Activated CD8-positive, alpha-beta T cell treated with anti-CD3 and anti-CD28 coated beads, Interleukin-2, amount 10 ng/mL, durations not matched to agents 7 days and 5 days (primary cell): ENCODE results near the gene LRBA. TPM values are rescaled to one million over a fixed set of nuclear protein-coding genes. Genes with fewer than 3 reads are reported as not detected.
"Not testable (repeated sequence)": the region's sequence is repeated elsewhere in the genome, so short reads cannot be mapped to it uniquely, and the experiment has no call there.

Experiments used
- ATAC-seq: fragments of 150-1000 bp; cut with Tn5 transposase; one replicate; pipeline ENCODE4 v1.10.0; 2021; ENCODE audit warnings: moderate library complexity
- CTCF ChIA-PET: fragments of 350-600 bp; sonication (Branson Sonifier 250); formaldehyde crosslinking; loops from one replicate; lab custom pipeline; 2021; ENCODE audit warnings: antibody characterized with exemption; lab: Charles Lee
- POLR2A ChIA-PET: fragments of 350-600 bp; sonication (Branson Sonifier 250); formaldehyde crosslinking; loops from one replicate; lab custom pipeline; 2021; ENCODE audit warnings: antibody characterized with exemption; lab: Charles Lee
- DNase-seq: peaks from one replicate; pipeline ENCODE4 v3.0.0-alpha.2; 2020
- H3K27ac Mint-ChIP-seq: one replicate; pipeline ENCODE4 v1.8.0; 2021; ENCODE audit warnings: mild to moderate bottlenecking, mixed read lengths
- H3K27me3 Mint-ChIP-seq: one replicate; pipeline ENCODE4 v1.8.0; 2021; ENCODE audit warnings: low read depth, mixed read lengths
- H3K36me3 Mint-ChIP-seq: one replicate; pipeline ENCODE4 v1.8.0; 2021; ENCODE audit warnings: low read depth, mixed read lengths
- H3K4me1 Mint-ChIP-seq: one replicate; pipeline ENCODE4 v1.8.0; 2021; ENCODE audit warnings: low read depth, mixed read lengths
- H3K4me3 Mint-ChIP-seq: one replicate; pipeline ENCODE4 v1.8.0; 2021; ENCODE audit warnings: mild to moderate bottlenecking, mixed read lengths
- H3K9me3 Mint-ChIP-seq: one replicate; pipeline ENCODE4 v1.8.0; 2022; ENCODE audit warnings: mixed read lengths; ENCODE audit not compliant: insufficient read depth
- total RNA-seq, 2 experiments: library from RNA; stranded (reverse); gene quantifications; one replicate each; pipeline ENCODE4 v1.2.3, GENCODE V29; 2021

Gene LRBA
- total RNA-seq, 2 experiments from 2014 or later, result 43.3 to 44.5 TPM

DNA sequence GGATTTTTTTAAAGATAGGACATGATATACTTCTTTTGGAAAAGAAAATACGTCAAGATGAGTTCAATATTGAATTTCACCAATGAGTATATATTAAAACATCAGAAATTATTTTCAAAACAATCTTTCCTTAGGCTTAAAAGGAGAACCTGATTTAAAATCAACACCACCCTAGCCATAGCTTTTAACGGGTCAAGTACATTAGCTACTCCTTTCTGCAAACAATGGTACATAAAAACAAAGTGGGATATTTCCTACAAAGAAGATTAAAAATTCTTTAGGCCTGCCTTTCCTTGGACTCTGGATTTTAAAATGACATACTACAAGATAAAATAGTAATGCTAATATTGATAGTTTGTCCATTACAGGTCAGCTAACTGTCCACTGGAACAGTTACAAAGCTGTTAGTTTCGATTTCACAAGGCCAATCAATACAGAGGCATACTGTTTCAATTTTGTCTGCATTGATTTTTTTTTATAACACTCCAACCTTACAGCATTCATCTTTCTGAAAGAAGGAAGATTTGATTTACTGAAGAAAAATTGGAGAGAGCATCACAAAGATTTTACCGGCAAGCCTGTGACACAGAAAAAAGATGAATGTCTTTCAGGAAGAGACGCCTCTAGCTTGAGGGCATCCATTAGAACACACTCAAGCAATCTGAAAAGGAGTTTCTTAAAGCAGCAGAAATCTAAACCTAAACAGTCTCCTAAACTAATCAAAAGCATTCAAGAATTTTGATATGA, 335.9 kb downstream of the LRBA start:
- Mint-ChIP-seq H3K9me3 (no peaks in the 10 kb centered on the region), H3K4me3 (no peak overlapping the region), H3K36me3 (peaks cover 3% of the 10 kb centered on the region)

GRCh38 chr4:150673793-150674192, 341.3 kb downstream of the LRBA start:
- Mint-ChIP-seq H3K9me3 (no peaks in the 10 kb centered on the region), H3K4me1 (no peaks in the 10 kb centered on the region), H3K4me3 (no peak overlapping the region), H3K27me3 (no peaks in the 10 kb centered on the region), H3K27ac (no peak overlapping the region), H3K36me3 (no peaks in the 10 kb centered on the region)
- CTCF ChIA-PET, result no interaction called here
- DNase-seq (no peak), ATAC-seq (no peak)
- POLR2A ChIA-PET, result no interaction called here

More for the DNA sequence above, 335.9 kb downstream of the LRBA start:
- DNase-seq (no peak), ATAC-seq (no peak)
- no peaks in the 10 kb centered on the region for H3K27me3 Mint-ChIP-seq
- no peak overlapping the region for H3K27ac Mint-ChIP-seq
- POLR2A ChIA-PET, result no interaction called here
- H3K4me1 Mint-ChIP-seq, result no peaks in the 10 kb centered on the region
- CTCF ChIA-PET, result no interaction called here

GRCh38 chr4:150668824-150669223, 346.3 kb downstream of the LRBA start:
- ChIA-PET CTCF (no interaction called here), POLR2A (no interaction called here)
- ATAC-seq (no peak), DNase-seq (no peak)
- no peaks in the 10 kb centered on the region for H3K9me3 Mint-ChIP-seq
- no peak overlapping the region for H3K27ac Mint-ChIP-seq
- no peak overlapping the region for H3K4me3 Mint-ChIP-seq
- no peaks in the 10 kb centered on the region for H3K27me3 Mint-ChIP-seq
- H3K4me1 Mint-ChIP-seq, result no peaks in the 10 kb centered on the region
- no peaks in the 10 kb centered on the region for H3K36me3 Mint-ChIP-seq

- ATAC-seq (no peak), DNase-seq (no peak)
- no peak overlapping the region for H3K4me3 Mint-ChIP-seq
- ChIA-PET POLR2A (no interaction called here), CTCF (no interaction called here)
- H3K36me3 Mint-ChIP-seq, result no peaks in the 10 kb centered on the region
- H3K4me1 Mint-ChIP-seq, result no peaks in the 10 kb centered on the region
- no peaks in the 10 kb centered on the region for H3K9me3 Mint-ChIP-seq
- H3K27me3 Mint-ChIP-seq, result no peaks in the 10 kb centered on the region
- H3K27ac Mint-ChIP-seq, result no peak overlapping the region
Measured at GRCh38 chr4:150664935-150665334, 350.1 kb downstream of the LRBA start.

GRCh38 chr4:150662686-150663085, 352.4 kb downstream of the LRBA start:
- Mint-ChIP-seq H3K4me3 (no peak overlapping the region), H3K4me1 (no peaks in the 10 kb centered on the region), H3K9me3 (no peaks in the 10 kb centered on the region), H3K27me3 (no peaks in the 10 kb centered on the region), H3K27ac (no peak overlapping the region), H3K36me3 (no peaks in the 10 kb centered on the region)
- CTCF ChIA-PET, result no interaction called here
- ATAC-seq (no peak), DNase-seq (no peak)
- POLR2A ChIA-PET, result no interaction called here

DNA sequence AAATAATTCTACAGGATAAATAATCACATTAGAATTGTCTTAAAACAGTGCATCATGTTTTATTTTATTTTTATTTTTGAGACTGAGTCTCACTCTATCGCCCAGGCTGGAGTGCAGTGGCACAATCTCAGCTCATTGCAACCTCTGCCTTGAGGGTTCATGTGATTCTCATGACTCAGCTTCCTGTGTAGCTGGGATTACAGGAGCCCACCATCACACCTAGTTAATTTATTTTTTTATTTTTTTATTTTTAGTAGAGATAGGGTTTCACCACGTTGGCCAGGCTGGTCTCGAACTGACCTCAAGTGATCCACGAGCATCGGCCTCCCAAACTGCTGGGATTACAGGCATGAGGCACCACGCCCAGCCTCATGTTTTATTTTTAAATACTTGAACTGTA, 353.5 kb downstream of the LRBA start:
- ATAC-seq, POLR2A ChIA-PET, H3K9me3 Mint-ChIP-seq, H3K4me1 Mint-ChIP-seq, H3K36me3 Mint-ChIP-seq, H3K4me3 Mint-ChIP-seq, H3K27me3 Mint-ChIP-seq, H3K27ac Mint-ChIP-seq, DNase-seq, CTCF ChIA-PET: not testable (repeated sequence)

GRCh38 chr4:150658258-150658657, 356.8 kb downstream of the LRBA start:
- H3K9me3 Mint-ChIP-seq, H3K36me3 Mint-ChIP-seq, POLR2A ChIA-PET, DNase-seq, ATAC-seq, H3K4me3 Mint-ChIP-seq, H3K4me1 Mint-ChIP-seq, H3K27ac Mint-ChIP-seq, H3K27me3 Mint-ChIP-seq, CTCF ChIA-PET: not testable (repeated sequence)

- ChIA-PET CTCF (no interaction called here), POLR2A (no interaction called here)
- Mint-ChIP-seq H3K27ac (no peak overlapping the region), H3K27me3 (no peaks in the 10 kb centered on the region), H3K4me3 (no peak overlapping the region), H3K9me3 (no peaks in the 10 kb centered on the region), H3K4me1 (no peaks in the 10 kb centered on the region), H3K36me3 (peaks cover 5% of the 10 kb centered on the region)
- DNase-seq, result no peak
- no peak for ATAC-seq
Measured at GRCh38 chr4:150656891-150657290, 358.2 kb downstream of the LRBA start.

DNA sequence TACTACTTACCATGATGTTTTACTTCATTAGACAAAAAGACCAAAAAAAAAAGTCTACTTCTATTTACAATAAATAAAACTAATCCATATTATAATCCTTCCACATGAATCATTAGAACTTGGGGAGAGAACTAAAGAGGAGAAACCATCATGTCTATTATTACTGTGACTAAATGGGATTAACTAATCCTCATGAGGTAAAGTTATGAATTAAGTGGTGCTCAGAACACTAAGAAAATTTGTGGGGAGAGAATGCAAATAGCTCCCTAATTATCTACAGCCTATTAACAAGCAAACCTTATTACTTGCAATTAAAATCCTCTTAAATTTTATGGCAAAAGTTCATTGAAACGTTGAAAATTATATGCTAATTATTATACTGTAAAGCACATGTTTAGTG, 364.3 kb downstream of the LRBA start:
- CTCF ChIA-PET, result no interaction called here
- H3K9me3 Mint-ChIP-seq, result no peaks in the 10 kb centered on the region
- no peak for ATAC-seq

DNA sequence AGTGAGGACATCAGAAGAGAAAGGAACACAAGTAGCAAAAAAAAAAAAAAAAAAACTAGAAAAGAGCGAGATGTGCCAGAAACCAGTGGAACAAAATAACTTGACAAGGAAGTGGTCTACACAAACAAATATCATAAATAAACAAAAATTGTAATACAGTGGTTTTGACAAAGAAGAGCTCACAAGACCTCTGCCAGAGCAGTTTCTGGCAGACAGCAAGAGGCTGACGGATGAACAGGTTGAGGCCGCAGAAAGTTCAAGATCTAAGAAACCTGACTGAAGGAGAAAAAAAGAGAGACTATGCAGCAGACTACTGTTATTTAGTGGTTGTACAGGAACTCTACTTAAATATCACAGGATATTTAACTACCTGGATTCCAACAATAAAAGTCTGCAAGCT, 367.0 kb downstream of the LRBA start:
- Mint-ChIP-seq H3K36me3 (no peaks in the 10 kb centered on the region), H3K4me3 (no peak overlapping the region), H3K27ac (no peak overlapping the region), H3K4me1 (no peaks in the 10 kb centered on the region), H3K9me3 (no peaks in the 10 kb centered on the region), H3K27me3 (no peaks in the 10 kb centered on the region)
- no peak for DNase-seq
- ChIA-PET CTCF (no interaction called here), POLR2A (no interaction called here)
- ATAC-seq, result no peak

More for the DNA sequence above, 364.3 kb downstream of the LRBA start:
- no peak overlapping the region for H3K4me3 Mint-ChIP-seq
- H3K36me3 Mint-ChIP-seq, result no peaks in the 10 kb centered on the region
- DNase-seq, result no peak
- H3K4me1 Mint-ChIP-seq, result no peaks in the 10 kb centered on the region
- H3K27me3 Mint-ChIP-seq, result no peaks in the 10 kb centered on the region
- POLR2A ChIA-PET, result no interaction called here
- H3K27ac Mint-ChIP-seq, result no peak overlapping the region

DNA sequence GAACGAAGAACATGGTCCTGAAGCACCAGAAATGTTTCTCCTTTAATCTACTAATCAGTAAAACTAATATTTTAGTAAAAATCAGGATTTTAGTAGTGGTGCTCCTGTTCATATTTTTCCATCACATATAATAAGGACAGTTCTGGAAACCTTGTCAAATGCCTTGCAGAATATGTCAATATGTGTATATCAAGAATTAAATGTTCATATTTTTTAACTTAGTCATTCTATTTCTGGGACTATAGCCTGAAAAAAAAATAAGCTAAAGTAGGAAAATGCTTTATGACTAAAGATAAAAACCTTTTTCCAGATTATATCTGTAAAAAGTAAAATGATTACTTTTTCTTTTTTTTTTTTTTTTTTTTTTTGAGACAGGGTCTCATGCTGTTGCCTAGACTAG, 368.1 kb downstream of the LRBA start:
- H3K4me1 Mint-ChIP-seq, result no peaks in the 10 kb centered on the region
- H3K36me3 Mint-ChIP-seq, result no peaks in the 10 kb centered on the region
- H3K9me3 Mint-ChIP-seq, result no peaks in the 10 kb centered on the region
- ChIA-PET POLR2A (no interaction called here), CTCF (no interaction called here)
- H3K27ac Mint-ChIP-seq, result no peak overlapping the region
- ATAC-seq (no peak), DNase-seq (no peak)
- H3K27me3 Mint-ChIP-seq, result no peaks in the 10 kb centered on the region
- H3K4me3 Mint-ChIP-seq, result no peak overlapping the region

GRCh38 chr4:150641612-150642011, 373.5 kb downstream of the LRBA start:
- Mint-ChIP-seq H3K9me3 (no peaks in the 10 kb centered on the region), H3K27me3 (no peaks in the 10 kb centered on the region), H3K27ac (no peak overlapping the region), H3K4me1 (no peaks in the 10 kb centered on the region), H3K36me3 (no peaks in the 10 kb centered on the region), H3K4me3 (no peak overlapping the region)
- ChIA-PET CTCF (no interaction called here), POLR2A (no interaction called here)
- ATAC-seq, result no peak
- no peak for DNase-seq

DNA sequence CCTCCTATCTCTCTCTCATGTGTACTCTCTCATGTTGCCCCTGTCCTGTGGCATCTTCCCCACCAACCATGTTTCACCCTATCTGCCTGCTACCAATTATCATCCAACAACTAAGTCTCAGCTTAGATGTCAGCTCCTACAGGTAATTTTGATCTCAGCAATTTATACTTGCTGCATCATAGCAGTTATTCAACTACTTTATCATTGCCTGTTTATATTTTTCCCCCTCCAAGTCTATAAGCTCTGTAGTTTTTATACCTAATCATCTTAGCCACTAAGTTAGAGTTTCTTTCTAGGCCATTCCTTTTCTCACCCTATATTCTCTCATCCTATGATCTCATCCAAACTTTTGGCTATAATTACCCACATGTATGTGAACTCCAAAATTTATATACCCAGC, 382.4 kb downstream of the LRBA start:
- CTCF ChIA-PET, result no interaction called here
- no peak overlapping the region for H3K27ac Mint-ChIP-seq

More for the DNA sequence above, 382.4 kb downstream of the LRBA start:
- H3K4me1 Mint-ChIP-seq, result no peaks in the 10 kb centered on the region
- peaks cover 20% of the 10 kb centered on the region for H3K9me3 Mint-ChIP-seq
- POLR2A ChIA-PET, result no interaction called here
- peaks cover 8% of the 10 kb centered on the region for H3K36me3 Mint-ChIP-seq
- no peak for DNase-seq
- H3K4me3 Mint-ChIP-seq, result no peak overlapping the region
- no peaks in the 10 kb centered on the region for H3K27me3 Mint-ChIP-seq
- no peak for ATAC-seq
